ENCODE measurements around the gene DAB1.

The DAB1 gene

GRCh38 chr1:57250021-57250420, 173.8 kb downstream of the DAB1 start:
- H2AFZ ChIP-seq (ENCODE audit: low read depth, low read length, severe bottlenecking) = no peak overlapping the region
- no peak overlapping the region for H3K27ac ChIP-seq (ENCODE audit: low read depth, low read length)
- no peaks in the 10 kb centered on the region for H4K20me1 ChIP-seq (ENCODE audit: low read depth, low read length)
- H3F3A ChIP-seq (ENCODE audit: insufficient read depth) = no peaks in the 10 kb centered on the region
- no peaks in the 10 kb centered on the region for H3K36me3 ChIP-seq (ENCODE audit: low read length)
- H3K9me3 ChIP-seq (ENCODE audit: insufficient read depth, low read length) = no peaks in the 10 kb centered on the region
- H3K4me2 ChIP-seq (ENCODE audit: low read depth, low read length, poor library complexity, severe bottlenecking) = no peak overlapping the region
- no peaks in the 10 kb centered on the region for H3K27me3 ChIP-seq (ENCODE audit: low read length)
- H3K9ac ChIP-seq (ENCODE audit: low read length) = no peak overlapping the region
- H3K9me2 ChIP-seq (replicated peaks; ENCODE audit: insufficient read depth, low read length) = no peaks in the 10 kb centered on the region
- no peaks in the 10 kb centered on the region for H3K79me2 ChIP-seq (ENCODE audit: insufficient read depth, low read length)
- no peak overlapping the region for H3K4me3 ChIP-seq (ENCODE audit: insufficient read depth, low read length, poor library complexity, severe bottlenecking)
- TF ChIP-seq EZH2phosphoT487 (conservative IDR thresholded peaks at IDR 0.05; ENCODE audit: low read length) (no peak), CTCF (IDR thresholded peaks at IDR 0.05; ENCODE audit: insufficient read depth, low read length, poor library complexity, severe bottlenecking) (no peak)

- H3K4me3 ChIP-seq (ENCODE audit: insufficient read depth, low read length, poor library complexity, severe bottlenecking) = no peak overlapping the region
- H2AFZ ChIP-seq (ENCODE audit: low read depth, low read length, severe bottlenecking) = no peak overlapping the region
- no peak overlapping the region for H3K27ac ChIP-seq (ENCODE audit: low read depth, low read length)
- H3K79me2 ChIP-seq (ENCODE audit: insufficient read depth, low read length) = no peaks in the 10 kb centered on the region
- H3K4me2 ChIP-seq (ENCODE audit: low read depth, low read length, poor library complexity, severe bottlenecking) = no peak overlapping the region
- no peaks in the 10 kb centered on the region for H4K20me1 ChIP-seq (ENCODE audit: low read depth, low read length)
- no peaks in the 10 kb centered on the region for H3F3A ChIP-seq (ENCODE audit: insufficient read depth)
- no peaks in the 10 kb centered on the region for H3K9me2 ChIP-seq (replicated peaks; ENCODE audit: insufficient read depth, low read length)
- no peak for TF ChIP-seq EZH2phosphoT487 (conservative IDR thresholded peaks at IDR 0.05; ENCODE audit: low read length)
- TF ChIP-seq CTCF (IDR thresholded peaks at IDR 0.05; ENCODE audit: insufficient read depth, low read length, poor library complexity, severe bottlenecking) = no peak
- no peaks in the 10 kb centered on the region for H3K9me3 ChIP-seq (ENCODE audit: insufficient read depth, low read length)
- no peaks in the 10 kb centered on the region for H3K27me3 ChIP-seq (ENCODE audit: low read length)
- no peak overlapping the region for H3K9ac ChIP-seq (ENCODE audit: low read length)
- no peaks in the 10 kb centered on the region for H3K36me3 ChIP-seq (ENCODE audit: low read length)
These were observed 174.3 kb downstream of the DAB1 start for GRCh38 chr1:57249511-57249910.

- H3K79me2 ChIP-seq (ENCODE audit: insufficient read depth, low read length) = no peaks in the 10 kb centered on the region
- no peaks in the 10 kb centered on the region for H3K9me3 ChIP-seq (ENCODE audit: insufficient read depth, low read length)
- H3K27ac ChIP-seq (ENCODE audit: low read depth, low read length) = no peak overlapping the region
- H3K9me2 ChIP-seq (replicated peaks; ENCODE audit: insufficient read depth, low read length) = no peaks in the 10 kb centered on the region
- no peak overlapping the region for H2AFZ ChIP-seq (ENCODE audit: low read depth, low read length, severe bottlenecking)
- no peak overlapping the region for H3K9ac ChIP-seq (ENCODE audit: low read length)
- H3F3A ChIP-seq (ENCODE audit: insufficient read depth) = no peaks in the 10 kb centered on the region
- no peak overlapping the region for H3K4me2 ChIP-seq (ENCODE audit: low read depth, low read length, poor library complexity, severe bottlenecking)
- no peaks in the 10 kb centered on the region for H3K36me3 ChIP-seq (ENCODE audit: low read length)
- H3K4me3 ChIP-seq (ENCODE audit: insufficient read depth, low read length, poor library complexity, severe bottlenecking) = no peak overlapping the region
- no peak for TF ChIP-seq CTCF (IDR thresholded peaks at IDR 0.05; ENCODE audit: insufficient read depth, low read length, poor library complexity, severe bottlenecking)
- TF ChIP-seq EZH2phosphoT487 (conservative IDR thresholded peaks at IDR 0.05; ENCODE audit: low read length) = no peak
- H4K20me1 ChIP-seq (ENCODE audit: low read depth, low read length) = no peaks in the 10 kb centered on the region
- H3K27me3 ChIP-seq (ENCODE audit: low read length) = no peaks in the 10 kb centered on the region
These were observed 175.0 kb downstream of the DAB1 start for GRCh38 chr1:57248830-57249229.
